HG02852 (cell line): ENCODE measurements around the gene CEP78.
"Not testable (repeated sequence)": the region's sequence is repeated elsewhere in the genome, so short reads cannot be mapped to it uniquely, and the experiment has no call there.

ENCODE experiments used
- ATAC-seq: cut with Tn5 transposase; IDR thresholded peaks from one replicate; pipeline ENCODE4 v1.9.1; 2021; ENCODE audit warnings: mild to moderate bottlenecking, moderate library complexity; ENCODE audit not compliant: unreplicated experiment

Gene CEP78

DNA sequence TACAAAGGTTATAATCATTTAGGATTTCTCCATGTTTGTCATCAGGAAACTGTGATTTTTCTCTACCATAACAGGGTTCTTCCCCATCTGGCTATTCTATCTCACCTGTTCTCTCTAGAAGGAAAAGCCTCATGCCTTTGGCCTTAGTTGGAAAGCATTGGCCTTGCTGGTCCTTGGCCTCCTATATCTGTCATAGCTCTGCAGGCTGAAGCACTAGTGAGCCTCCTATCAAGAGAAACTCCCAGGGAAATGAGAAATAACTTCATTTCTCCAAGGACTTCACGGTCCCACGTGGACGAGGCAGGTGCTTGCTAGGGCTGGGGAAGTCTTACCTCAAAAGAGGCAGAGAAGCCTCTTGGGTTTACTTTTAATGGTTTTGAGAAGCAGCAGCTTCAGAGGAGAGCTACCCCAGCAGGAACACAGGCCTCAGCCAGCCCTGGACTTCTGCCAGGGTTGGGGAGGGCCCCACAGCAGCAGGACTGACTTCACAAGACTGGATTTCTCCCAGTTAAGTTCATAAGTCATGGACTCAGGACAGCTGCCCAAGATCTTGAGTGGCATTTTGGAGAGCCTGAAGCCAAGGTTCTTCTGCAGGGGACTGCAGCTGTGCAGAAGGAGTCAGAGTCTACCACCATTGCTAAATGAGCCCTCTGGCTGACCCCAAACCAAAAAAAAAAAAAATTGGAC is 45.2 kb downstream of the CEP78 start:
- no peak for ATAC-seq

DNA sequence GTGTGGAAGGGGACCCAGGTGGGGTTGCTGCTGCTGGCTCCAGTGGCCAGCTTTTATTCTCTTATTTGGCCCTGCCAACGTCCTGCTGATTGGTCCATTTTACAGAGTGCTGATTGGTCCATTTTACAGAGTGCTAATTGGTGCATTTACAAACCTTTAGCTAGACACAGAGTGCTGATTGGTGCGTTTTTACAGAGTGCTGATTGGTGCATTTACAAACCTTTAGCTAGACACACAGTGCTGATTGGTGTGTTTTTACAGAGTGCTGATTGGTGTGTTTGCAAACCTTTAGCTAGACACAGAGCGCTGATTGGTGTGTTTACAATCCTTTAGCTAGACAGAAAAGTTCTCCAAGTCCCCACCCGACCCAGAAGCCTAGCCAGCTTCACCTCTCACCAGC is 48.3 kb downstream of the CEP78 start:
- not testable (repeated sequence) for ATAC-seq

DNA sequence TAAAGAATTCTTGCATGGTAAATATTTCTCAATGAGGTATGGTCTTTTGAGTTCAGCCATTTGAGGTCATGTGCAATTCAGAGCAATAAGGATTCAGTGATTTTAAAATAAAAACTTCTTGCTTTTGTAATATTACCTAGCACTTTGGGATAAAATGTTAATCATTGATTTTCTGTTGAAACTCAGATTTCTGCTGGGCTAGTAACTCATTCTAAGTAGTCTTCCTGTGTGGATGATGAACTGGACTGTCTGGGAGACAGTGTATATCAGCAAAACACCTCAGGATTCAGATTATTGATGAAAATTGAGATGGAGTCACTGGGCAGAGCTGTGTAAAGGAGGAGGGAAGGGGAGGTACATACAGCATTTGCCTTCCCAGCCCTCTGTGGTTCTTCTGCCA is 50.2 kb downstream of the CEP78 start:
- no peak for ATAC-seq

DNA sequence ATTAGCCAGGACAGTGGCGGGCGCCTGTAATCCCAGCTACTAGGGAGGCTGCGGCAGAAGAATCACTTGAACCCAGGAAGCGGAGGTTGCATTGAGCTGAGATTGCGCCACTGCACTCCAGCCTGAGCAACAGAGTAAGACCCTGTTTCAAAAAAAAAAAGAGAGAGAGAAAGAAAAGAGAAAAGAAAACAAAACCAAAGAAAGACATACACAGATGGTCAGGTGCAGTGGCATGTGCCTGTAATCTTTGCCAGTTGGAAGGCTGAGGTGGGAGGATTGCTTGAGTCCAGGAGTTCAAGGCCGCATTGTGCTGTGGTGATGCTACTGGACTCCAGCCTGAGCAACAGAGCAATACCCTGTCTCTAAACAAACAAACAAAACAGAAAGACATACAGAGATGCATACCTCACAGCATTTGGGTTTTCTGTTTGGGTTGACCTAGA is 51.1 kb downstream of the CEP78 start:
- ATAC-seq, result no peak

DNA sequence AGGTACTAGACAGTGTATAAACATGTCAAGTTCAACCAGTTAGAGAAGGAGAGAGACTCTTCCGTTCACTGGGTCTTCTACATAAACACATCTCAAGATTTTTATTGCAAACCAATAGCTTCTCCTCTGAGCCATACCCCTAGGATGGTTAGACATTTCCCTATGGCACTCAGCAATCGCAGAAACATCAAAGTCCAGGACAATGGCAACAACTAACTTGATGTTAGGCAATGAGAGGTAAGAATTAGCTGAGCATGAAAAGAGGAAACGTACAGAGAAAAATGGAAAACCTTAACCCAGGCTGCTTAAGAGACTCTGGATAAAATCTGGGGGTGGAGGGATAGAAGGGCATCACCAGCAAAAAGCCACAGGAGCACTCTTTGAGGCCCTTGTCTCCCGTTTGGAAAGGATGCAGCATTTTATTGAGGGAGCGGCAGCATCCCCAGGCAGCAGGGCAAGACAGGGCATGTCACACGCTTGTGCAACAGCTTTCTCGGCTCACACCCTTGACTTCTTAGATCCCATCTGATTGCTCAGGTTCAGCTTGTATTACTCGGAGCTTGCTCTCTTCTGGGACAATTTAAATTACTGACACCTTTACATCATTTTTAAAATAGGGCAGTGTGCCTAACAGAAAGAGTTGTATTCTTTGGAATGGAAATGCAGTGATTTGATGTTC is 52.5 kb downstream of the CEP78 start:
- no peak for ATAC-seq

DNA sequence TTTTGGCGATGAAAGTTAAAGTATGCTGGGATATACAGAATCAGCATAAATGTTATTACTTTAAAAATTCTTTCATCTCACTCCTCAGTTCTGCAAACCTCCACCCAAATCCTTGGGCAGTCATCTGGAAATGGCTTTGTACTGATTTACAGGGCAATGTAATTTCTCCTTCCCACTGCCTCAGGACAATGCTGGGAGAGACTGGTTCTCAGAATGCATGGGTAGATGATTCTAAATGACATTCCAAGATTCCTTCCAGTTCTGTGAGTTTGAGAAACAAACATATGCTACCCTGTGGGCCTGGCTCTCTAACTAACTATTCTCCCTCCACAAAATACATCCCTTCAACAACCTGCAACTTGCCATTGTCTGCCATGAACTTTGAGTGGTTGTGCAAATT is 53.6 kb downstream of the CEP78 start:
- no peak for ATAC-seq

DNA sequence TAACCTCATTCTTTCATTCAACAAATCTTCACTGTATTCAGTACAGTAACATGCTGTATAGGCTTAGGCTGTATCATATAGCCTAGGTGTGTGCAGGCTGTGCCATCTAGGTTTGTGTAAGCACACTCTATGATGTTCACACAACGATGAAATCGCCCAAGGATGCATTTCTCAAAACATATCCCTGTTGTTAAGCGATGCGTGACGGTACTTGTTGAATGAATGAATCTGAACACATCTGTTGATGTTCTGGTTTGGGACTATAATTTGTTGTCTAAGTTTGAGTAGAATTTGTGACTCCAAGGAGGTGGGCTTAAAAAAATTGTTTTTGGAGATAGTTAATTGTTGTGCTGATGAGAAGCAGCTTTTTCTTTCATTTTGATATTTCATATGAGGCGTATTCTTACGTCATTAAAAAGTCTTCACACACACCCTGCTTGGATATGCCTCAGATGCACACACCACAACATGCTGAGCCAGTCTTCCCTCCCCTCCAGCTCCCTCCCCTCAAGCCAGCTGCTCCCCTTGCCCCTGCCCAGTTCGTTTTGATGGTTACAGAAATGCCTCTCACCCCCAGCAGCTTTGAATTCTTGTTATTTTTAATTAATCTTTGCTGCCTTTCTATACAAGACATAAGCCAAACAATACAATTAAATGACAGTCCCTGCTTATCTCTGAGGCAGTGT is 55.5 kb downstream of the CEP78 start:
- no peak for ATAC-seq

DNA sequence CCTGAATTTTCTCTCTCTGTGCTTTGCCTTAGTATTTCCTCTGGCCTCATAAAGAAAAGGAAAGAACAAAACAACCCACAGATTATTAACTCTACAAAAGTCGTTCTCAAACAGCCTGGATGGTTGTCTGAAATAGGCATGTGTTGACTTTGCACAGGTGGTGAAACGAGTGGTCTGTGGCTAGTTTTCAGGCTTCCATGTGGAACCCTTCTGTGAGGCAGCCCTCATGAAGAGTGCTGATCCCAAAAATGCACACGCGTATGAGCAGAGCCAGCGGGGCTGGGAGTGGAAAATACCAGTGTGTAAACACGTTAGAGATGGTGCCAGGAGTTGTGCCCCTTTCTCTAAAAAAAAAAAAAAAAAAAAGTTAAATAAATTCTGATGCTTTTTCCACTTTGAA is 56.2 kb downstream of the CEP78 start:
- no peak for ATAC-seq

DNA sequence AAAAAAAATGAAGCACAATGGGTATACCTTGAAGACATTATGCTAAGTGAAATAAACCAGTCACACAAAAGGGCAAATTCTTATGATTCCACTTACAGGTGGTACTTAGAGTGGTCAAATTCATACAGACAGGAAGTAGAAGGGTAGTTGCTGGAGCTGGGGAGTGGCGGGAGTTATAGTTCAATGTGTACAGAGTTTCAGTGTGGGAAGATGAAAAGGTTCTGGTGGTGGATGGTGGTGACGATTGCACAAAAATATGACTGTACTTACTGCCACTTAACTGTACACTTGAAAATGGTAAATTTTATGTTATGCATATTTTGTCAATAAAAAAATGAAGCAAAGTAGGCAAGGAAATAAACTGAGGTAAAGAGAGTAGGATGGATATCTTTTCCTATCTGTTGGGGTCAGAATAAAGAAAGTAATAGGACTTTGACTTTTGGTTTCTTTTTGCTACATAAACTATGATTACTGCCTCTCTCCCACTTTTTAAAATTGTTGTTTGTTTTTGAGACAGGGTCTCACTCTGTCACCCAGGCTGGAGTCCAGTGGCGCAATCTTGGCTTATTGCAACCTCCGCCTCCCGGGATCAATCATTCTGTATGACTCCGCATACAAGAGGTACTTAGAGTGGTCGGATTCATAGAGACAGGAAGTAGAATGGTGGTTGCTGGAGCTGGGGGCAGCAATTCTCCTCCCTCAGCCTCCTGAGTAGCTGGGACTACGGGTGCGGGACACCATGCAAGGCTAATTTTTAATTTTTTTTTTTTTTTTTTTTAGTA is 57.0 kb downstream of the CEP78 start:
- ATAC-seq, result no peak

DNA sequence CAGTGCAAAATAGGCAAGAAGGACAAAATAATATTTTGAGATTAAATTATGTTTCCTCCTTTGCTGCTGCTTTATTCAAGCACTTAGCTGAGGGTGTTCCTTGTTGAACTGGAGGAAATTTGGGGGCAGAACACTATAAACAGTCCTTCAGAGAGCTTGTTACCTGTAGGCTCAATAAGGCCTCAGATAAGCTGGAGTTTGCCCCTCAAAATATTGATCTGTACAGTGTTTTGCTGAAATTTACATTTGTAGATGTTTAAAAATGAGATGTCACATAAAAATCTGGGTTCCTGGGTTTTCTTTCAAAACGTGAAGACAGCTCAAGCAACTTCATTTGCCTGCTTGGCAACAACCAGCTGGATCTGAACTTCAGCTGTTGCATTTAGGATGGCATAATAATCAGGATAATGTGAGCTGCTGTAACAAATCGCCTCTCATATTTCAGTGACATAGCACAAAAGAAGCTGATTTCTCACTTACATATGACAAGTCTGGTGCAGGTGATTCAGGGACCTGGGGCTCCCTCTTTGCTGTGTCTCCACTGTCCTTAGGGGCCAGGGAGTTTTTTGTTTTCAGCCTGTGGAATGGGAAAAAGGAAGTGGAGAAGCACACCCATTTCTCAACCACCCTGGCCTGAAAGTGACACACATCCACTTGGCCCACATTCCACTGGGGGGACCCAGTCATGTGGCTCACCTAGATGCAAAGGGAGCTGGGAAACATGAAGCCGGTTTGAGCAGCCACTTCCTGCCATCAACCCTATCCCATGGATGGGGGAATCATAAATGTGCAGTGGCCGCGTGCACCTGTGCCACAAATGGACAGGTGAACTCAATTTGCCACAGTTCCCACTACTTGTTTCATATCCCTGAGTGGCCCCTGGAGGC is 58.7 kb downstream of the CEP78 start:
- no peak for ATAC-seq

DNA sequence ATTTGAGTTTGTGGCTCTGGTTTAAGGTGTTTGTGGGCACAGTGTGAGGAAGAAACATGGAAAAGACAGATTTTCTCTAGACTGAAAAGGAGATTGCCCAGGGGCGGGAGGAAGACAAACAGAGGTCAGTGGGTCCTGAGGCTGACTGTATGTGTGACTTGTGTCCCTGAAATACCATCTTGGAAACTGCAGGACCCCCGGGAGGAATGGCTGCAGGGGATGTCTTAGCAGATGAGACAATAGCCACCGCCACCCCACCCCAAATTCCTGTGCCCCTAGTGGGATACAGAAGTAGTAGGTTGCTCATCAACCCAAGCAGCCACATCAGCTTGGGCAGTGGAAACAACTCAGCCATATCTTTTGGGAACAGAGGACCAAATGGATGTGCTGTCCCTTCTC is 59.3 kb downstream of the CEP78 start:
- no peak for ATAC-seq

DNA sequence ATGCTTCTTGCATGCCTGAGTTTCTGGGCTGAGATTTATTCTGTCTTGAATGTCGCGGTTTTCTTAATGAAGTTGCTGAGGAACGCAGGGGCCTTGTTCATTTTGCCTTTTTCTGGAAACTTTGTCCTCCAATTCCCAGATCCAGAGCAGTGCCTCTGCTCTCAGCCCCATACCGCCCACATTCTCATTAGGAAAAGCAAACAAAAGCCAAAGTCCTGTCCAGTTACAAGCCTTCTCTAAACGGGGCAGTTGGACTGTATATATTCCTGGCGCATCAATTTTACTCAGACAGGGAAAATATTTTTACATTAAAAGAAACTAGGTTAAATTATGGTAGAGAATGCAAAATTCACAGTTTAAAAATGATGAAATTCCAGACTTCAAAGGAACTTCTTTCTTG is 59.9 kb downstream of the CEP78 start:
- ATAC-seq, result no peak

DNA sequence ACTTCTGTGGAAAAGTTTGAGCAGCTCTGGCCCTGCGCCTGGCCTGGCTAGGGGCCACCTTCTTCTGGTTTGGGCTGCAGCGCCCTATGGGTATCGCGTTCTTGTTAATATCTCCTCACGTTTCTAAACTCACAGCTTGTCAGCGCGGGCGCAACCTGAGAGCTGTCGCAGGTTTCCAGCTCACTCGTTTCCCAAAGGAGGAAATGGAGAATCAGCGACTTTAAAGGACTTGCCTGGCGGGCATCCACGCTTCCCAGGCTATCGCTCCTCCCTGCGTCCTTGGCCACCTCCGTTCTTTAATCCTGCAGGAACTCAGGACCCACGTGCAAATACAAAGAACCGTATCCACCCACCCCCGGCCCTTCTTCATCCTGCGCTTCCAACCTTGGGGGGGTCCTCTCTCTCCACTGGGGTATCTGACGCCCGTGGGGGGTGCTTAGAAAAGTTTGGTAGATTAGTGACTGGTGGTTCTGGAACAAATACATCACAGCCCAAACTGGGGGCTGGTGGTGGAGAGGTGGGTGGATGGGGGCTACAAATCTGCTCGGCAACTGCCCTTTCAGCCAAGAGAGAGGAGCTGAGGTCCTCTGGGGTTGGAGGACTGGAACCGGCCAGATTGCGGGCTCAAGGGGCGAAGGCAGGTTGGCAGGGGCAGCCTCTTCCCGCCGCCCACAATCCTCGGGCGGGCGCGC is 60.5 kb downstream of the CEP78 start:
- ATAC-seq, result no peak

DNA sequence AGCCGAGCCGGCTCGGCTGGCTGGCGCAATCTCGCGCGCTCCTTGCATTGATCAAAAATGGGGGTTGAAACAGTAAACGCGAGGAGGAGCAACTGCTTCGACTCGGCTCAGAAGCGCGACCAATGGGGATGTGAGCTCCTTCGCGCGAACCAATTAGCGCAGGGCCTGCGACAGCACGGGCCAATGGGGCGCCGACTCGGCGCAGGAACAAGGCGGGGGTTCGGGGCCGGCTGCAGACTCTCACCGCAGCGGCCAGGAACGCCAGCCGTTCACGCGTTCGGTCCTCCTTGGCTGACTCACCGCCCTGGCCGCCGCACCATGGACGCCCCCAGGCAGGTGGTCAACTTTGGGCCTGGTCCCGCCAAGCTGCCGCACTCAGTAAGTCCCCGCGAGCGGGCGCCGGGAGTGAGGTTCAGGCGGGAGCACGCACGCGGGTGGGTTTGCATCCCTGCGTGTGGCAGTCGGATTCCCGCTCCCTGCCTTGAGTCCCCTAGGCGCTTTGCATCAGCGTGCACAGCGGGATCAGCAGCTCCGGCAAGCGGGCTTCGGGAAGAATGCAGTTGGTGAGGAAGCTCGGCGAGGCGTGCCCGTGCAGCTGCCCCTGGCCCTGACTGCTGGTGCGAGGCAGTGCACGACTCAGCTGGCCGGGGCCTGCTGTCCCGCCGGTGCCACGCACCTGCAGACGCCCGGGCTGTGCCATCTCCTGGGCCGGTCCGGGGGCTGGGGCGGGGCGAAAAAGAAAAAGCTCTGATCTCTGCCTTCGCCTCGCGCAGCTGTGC is 61.2 kb downstream of the CEP78 start, which contains the start of gene PSAT1:
PSAT1 (plus strand) TSS at position 233 of the 779 bp plus-strand sequence; CDS start at position 319, 86 bp downstream.
- peak; percentile 98 for ATAC-seq

DNA sequence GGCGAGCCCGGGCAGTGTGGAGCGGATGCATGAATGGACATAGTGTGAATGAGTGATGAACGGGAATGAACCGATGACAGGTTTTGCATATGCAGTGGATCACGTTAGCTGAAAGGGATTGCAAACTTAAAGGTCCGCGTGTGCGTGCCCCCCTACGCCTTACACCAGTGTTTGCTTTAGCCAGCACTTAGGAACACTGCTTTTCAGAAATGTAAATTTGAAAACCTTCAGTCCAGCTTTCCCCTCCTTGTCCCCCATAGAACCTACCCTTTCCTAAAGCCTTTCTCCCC is 61.7 kb downstream of the CEP78 start:
- ATAC-seq, result peak; percentile 48

DNA sequence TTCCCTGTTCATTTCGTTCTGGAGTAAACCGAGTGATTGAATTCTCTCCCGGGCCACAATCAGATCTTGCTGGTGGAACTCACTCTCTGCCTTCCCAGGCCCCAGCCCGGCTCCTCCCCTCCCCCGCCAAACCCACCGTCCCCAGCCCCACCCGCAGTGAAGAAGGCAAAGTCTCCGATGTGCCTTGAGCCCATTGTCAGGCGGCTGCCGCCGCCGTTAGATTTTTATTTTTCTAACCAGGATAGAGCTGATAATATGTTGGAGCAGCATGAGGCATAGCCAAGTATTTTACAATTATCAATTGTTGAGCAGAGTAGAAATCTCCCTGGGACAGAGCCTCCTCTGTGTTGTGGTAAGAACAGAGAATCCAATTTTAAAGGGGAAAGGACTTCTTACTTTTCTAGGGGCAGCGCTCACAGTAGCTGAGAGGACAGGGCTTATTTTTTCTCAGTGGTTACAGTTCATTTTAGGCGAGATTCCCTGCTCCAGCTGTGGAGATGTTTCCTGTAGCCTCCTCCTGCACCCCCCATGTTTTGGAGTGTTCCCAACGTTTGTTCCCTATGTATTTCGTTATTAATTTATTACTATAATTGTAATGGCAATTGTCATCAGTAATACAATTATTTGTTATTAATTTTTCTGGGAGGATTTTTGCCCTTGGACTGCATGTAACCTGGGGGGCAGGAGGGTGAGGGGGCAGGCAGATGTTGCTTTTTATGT is 62.3 kb downstream of the CEP78 start:
- ATAC-seq, result no peak

DNA sequence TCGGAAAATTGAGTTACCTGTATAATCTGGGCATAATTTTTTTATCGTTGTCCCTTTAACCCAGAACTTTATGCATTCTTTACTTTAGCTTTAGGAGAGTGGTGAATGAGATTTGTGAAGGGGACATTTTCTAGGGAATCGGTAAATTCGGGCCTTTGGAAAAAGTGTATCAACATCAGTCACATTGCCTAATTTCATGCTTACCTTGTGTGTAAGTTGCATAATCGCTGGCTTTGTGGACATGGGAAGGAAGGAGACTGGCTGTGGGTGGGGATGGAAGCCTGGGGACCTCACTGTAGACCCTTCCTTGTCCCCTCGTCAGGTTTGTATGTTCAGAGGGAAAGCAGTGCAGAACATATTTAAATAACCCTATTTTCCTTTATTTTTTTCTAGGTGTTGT is 64.3 kb downstream of the CEP78 start:
- ATAC-seq, result no peak

DNA sequence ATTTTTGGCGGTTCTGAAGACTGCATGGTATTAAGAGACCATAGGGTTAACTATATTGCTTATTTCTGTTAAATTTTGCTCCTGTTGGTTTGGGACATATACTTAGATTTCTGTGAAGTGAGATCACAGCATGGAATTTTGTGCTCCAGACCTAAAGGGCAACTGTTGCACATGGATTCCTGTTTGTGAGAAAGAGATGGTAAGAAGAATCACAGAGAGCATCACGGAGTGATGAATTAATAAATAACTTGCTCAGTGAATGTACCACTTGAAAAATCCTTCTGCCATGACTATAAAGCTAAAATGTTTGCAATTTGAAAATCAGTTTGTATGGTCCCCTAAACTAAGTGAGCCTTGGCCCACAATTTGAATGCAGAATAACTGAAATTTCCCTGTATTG is 65.6 kb downstream of the CEP78 start:
- no peak for ATAC-seq
